Peyer's patch (tissue), 4 donors: ENCODE data around the gene FFAR3.

Experiments used
- CTCF ChIP-seq, 6 experiments: fragments of 450-650 bp in 4 of 6; fragments of 200-600 bp in 2 of 6; sonication (generic) in 1 of 6; IDR thresholded peaks; one replicate each; pipeline ENCODE4 v1.5.1; 2017 to 2019; ENCODE audit warnings: antibody characterized with exemption in 6 of 6, mild to moderate bottlenecking in 3 of 6, moderate library complexity in 1 of 6
- POLR2A ChIP-seq, 2 donors: fragments of 450-650 bp; IDR thresholded peaks; one replicate each; pipeline ENCODE4 v1.5.1; 2017; ENCODE audit warnings: antibody characterized with exemption in 2 of 2, mild to moderate bottlenecking in 2 of 2, moderate library complexity in 2 of 2

- no peak for TF ChIP-seq CTCF (IDR thresholded peaks at IDR 0.05)
- no peak for TF ChIP-seq POLR2A (IDR thresholded peaks at IDR 0.05)
Observed at GRCh38 chr19:35315883-35316282, 42.4 kb upstream of the FFAR3 start.
